ENCODE results near the gene SNRPA1.

SNRPA1 gene

DNA sequence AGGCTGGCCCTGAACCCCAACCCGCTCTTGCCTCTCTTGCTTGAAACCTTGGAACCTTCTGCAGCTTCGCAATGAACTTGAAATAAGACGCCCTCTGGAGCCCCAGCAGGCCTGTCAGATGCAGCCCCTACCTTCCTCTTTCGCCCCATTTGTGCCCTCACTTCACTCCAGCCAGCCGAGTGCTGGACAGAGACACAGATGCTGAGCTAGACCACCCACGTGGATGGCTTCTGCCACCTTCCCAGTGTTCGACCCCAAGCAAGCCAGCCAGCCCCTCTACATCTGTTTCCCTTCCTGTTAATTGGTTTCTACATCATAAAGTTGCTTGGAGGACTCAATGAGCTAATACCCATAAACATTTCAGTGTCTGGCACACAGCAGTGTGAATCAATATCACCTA lies 23.8 kb upstream of the SNRPA1 start:
- no peak for DNase-seq (ENCODE audit: low read depth)

DNA sequence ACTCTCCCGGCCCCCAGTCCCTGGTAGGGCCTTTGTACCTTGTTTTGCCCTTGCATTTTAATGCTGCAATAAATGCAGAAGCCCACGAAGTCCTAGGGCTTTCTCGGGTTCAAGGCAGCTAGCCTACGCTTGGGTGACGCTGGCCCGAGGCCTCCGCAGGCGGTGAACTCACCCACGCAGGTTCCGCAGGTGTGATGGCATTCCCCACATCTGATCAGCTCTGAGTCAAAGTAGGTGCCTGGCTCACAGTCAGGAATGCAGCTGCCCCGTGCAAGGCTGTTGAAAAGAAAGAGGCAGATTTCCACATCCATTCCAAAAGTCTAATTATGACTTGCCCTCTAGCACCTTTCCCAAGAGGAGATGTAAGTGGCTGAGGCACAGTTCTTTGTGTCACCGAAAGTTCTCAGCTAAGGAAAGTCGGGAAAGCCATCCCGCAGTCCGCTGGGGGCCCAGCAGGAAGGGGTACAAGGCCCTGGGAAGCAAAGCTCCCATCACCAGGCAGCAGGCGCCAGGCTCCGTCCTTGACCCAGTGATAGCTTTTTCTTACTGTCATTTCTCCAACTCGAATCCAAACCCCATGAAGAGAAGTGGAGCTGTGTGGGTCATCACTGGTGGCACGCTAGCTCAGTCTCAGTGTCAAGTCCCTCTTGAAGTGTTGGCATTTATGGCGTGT lies 23.2 kb upstream of the SNRPA1 start:
- no peak for DNase-seq (ENCODE audit: low read depth)

DNA sequence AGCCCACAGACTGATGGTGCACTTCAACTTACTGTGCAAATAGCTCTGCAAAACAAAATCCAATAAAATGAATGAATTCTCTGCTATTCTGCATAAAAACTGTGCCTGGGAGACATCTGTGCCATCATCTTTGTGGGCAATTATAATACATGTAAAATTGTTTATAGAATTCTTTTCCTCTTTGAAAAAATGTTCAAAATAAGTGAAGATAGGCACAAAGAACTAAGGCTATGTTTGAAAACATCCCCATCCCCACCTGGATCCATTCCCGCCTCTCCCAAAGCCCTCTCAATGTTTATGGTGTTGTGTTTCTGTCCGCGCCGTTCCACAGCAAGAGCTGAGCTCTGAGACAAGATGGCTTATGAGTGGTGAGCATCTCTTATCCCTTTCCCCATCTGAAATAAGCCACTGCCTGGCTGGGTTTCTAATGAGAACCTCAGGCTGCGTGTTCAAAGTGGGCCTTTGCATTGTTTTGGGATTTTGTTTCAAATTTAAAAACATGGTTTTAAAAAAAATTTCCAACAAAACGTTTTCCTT lies 22.4 kb upstream of the SNRPA1 start:
- DNase-seq (ENCODE audit: low read depth): no peak

DNA sequence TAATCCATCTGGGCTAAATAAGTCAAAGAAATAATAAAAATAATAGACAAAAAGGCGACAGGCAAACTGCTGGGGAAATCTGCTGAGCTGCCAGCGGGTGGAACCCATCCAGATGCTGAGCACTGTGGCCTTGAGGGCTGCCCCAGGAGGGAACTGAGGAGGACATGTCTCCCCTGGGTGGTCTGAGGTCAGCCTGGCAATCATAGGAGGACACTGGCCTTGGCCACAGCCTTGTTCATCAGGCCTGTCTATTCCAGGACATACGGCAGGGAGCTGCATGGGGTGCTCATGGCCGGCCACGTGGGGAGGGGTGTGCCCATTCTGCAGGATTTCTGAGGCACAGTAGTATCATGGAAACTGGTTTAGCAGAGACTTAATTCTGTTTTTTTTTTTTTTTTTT lies 21.5 kb upstream of the SNRPA1 start:
- no peak for DNase-seq (ENCODE audit: low read depth)

DNA sequence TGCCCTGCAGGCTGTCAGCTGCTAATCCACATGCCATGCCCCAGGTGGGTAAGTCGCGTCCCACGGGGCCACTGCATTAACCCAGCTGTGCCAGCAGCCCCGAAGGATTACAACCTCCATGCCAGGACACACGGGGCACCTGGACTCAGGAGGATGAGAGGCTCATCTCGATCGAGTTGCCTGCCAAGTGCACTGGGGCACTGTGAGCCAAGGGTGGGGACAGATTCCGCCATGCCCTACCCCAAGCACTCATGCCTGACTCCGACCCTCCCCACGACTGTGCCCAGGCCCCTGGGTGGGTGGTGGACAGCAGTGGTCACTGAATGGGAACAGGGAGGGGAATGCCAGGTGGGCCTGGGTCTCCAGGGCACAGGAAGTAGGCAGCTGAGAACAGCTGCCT lies 20.7 kb upstream of the SNRPA1 start:
- DNase-seq (ENCODE audit: low read depth): no peak

DNA sequence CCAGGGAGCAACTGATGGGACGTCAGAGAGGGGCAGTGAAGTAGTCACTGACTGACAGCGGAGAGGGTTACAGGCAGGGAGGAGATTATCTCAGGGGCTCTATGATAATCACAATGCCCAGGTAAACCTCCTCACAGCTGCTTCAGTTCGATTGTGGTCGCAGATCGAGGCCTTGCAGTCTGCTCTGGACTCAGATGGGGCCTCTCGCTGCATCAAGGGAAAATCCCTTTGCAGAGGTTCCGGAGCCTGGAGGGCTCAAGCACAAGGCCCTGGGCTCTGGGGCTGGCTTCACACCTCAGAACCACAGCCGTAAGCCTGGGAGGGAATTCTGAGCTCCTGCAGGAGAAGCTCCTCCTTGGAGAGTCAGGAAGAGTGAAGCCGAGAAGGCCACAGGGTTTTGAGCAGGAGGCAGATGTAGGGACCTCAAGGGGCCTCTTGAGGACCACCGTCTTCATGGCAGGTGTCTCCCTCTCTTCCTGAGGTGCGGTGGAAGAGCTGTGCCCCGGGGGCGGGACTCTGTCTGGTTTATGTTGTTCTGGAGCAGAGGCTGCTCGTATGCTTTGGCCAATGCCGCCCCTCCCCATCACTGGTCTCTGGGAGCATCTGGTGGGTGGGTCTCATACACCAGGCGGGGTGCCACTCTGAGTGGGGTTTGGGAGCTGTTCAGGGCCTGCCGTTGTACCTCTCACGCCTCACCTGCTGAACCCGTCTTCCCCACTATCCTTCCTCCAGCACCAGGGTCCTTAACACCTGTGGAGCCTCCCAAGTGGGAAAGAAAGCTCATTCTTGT lies 19.5 kb upstream of the SNRPA1 start:
- no peak for DNase-seq (ENCODE audit: low read depth)

DNA sequence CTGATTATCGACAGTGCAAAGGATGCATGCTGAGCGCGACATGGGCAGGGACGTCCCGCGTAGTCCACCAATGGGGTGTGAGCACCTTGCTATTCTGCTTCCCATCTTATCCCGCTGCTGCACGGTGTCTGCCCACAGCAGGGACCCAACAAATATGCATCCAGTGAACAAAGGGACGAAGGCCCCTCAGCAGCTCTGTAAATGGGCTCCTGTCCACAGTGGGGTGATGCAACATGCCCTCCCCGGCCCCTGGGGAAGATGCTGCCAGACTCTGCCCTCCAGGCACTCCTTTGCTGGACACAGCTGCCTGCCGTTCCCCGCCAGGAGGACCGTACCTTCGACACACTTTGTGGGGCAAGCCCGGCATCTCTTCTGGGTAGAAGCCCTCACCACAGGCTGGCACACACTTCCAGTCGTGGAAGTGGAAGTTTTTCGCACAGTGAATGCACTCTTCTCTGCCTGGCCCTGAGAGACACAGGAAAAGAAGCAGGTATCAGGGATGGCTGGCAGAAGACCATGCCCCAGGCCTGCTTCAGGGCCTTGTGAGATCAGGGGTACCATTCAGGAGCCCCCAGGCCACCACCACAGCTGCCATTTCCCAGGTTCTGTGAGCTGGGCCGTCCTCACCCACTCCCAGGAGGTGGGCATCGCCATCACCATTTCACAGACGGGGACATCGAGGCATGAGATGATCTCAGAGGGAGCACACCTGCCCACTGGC lies 18.2 kb upstream of the SNRPA1 start:
- no peak for DNase-seq (ENCODE audit: low read depth)

DNA sequence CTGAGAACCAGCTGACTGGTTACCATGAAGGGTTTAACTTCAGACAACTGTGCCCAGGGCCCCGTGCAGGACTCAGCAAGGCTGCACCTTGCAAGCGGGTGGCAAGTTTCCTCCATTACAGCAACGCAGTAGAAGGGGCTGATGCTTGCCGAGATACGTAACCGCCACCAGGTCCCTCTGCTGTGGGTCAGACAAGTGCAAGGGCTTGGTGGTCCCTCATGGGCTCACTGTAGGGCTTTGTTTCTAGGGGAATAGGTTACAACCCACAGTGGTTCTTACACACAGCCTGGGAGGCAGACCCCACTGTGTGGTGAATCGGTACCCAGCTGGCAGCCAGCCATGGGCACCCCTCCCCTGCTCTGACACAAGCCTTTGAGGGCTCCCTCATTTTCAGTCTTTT lies 15.5 kb upstream of the SNRPA1 start:
- no peak for DNase-seq (ENCODE audit: low read depth)

DNA sequence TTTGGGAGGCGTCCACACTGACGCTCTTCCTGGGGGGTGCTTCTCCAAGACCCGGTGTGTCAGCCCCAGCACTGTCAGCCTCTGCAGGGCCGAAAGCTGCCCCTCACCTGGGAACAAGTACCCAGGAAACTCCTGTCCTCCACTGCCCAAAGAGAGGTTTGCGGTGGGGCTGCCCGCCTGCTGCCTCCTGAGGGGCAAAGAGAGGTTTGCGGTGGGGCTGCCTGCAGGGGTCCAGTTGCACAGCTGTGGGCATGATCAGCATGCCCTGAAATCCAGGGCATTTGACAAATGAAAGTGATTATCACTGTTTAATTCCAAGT lies 15.1 kb upstream of the SNRPA1 start:
- no peak for DNase-seq (ENCODE audit: low read depth)

DNA sequence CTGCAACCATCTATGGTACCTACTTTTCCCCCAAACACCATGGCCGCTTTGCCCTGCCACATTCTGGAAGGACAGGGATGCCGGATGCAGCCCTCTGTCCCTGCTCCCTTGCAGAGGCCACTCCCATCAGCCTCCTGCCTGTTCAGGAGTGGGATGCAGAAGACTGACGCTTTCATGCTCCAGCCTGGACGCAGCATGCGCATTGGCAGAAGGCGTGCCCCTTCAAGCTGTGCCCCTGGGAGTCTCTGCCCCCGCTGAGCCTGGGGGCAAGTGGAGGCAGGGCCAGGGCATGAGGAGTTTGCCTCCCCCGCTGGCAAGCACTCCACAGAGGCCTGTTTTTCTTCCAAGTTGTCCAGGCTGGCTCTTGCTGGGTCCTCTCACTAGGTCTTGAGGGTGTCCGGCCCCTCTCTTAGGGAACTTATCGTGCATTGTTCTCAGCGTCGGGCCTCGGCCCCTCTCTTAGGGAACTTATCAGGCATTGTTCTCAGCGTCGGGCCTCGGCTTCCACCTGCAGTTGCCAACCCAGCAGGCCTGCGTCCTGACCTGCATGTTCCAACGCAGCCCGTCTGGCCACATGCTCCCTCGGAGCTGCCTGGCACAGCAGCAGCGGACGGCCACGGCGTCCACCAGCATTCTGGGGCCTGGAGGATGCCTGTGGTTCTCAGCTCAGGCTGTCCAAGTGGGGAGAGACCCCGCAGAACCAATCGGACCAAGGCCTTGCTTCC lies 14.6 kb upstream of the SNRPA1 start:
- DNase-seq (ENCODE audit: low read depth): no peak

DNA sequence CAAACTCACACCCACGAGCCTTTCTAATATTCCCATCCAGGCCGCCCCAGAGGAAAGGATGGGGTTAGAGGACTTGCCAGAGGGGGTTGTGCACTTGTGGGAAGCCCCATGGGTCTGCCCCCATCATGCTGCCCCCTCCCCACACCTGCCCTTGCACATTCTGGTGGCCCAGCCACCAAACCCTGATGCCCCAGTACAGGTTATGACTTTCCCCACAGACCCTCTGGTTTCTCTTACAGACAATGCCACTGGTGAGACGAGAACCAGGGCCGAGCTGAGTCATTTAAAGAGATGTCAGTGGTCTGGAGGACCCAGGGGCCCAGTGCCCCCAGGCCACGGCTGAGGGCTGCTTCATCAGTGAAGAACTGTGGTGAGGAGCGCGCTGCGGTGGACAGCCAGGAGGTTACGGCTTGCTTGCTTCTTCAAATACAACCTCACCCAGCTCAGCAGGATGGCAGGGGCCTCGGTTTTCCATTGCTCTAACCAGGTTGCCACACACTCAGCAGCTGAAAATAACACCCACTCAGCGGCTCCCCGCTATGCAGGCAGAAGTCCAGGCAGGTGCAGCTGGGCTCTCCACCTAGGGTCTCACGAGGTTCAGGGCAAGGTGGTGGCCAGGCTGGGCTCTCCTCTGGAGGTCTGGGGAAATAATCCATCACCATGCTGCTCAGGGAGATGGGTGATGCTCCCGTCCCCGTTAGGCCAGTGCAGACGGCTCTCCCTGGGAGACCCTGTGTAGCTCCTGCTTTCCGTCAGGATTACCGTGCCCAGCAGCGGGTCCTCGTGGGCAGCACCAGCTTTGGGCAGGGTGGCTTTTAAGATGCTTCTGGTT lies 13.8 kb upstream of the SNRPA1 start:
- no peak for DNase-seq (ENCODE audit: low read depth)

DNA sequence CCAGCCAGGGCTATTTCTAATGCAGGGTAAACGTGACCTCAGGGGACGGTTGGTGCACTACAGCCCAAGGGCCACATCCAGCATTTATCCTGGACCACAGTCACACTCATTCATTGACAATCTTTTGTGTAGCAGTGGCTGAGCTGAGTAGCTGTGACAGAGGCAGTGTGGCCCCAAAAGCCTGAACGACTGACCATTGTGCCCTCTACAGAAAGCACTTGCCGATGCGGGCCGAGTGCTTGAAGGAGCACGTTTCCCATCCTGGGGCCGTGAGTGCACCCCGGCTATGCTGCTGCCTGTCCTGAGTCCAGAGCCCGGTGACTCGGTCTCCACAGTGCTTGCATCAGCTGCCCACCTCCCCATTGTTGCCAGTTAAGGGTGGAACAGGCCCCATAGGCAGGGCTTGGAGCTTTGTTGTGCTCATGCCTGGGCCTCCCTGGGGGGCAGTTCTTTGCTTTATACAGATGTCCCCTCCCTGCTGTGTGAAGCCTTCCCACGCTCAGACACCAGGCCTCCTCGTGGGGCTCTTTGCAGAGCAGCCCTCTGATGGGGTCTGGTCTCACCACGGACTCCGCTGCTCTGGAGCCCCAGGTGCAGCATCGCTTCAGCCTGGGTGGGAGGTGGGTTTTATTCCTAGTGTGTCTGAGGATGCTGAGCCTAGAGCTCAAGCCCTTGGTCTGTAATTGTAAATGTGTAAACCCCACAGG lies 13.0 kb upstream of the SNRPA1 start:
- DNase-seq (ENCODE audit: low read depth): no peak

DNA sequence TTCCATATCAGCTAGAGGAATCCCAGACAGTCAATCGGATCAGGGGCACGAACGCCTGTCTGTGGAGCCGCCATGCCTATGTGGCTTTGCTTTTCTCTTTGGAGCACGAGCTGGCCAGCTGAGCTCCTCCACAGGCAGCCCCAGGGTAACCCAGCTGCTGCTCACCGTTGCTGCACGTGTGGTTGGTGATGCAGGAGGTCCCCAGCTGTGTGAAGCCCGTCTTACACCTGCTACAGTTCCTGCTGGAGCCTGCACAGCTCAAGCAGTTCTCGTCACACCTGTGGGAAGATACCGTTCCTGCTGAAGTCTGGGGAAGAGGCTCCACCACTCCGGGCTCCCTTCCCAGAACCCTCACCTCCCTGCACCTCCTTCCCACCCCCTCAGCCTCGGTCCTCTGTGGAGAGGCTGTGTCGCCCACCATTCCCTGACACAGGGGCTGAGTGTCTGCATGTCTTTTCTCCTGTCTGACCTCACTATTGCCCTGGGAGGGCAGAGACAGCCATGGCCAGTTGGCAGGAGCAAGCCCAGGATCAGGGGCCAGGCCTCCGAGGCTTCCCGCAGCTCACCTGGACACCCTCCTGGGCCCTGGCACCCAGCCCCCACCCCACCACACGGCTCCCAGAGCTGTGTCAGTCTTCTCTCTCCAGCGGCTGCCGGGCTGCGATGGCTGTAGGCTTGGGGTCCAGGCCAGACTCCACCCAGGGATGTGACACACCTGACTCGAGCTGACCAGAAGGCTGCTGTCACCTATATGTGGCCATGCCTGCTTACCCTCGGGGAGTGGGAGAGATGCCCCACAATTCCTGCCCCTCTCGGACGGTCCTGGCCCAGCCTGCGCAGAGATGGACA lies 12.2 kb upstream of the SNRPA1 start:
- no peak for DNase-seq (ENCODE audit: low read depth)

DNA sequence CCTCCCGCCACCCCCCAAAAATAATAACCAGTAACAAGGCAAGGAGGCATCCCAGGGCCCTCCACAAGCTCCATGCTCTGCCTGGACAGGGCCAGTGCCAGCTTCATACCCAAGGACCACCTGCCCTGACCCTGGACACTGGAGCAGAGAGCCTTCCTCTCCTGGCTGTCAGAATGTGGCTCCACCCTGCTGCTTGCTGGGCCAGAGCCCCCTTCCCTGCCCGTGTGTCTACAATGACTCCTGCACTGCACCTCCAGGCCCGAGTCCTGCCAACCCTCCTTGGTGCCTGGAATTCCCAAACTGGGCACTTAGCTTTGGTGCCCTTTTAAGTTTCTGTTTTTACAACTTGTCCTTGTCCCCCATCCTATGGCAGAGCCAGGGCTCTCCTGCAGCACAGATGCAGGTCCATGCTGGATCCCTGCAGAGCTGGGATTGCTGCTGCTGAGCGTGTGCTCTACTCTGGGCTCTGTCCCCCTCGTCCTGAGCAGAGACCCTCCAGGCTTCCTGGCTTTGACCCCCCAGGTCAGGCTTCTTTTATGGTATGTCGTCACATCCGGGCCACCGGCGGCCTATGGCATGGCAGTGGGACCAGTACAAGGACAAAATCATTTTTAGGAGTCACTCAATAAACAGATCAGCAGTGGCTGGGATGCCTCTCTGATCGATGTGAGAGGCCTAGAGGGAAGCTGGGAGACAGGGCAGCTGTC lies 11.4 kb upstream of the SNRPA1 start:
- no peak for DNase-seq (ENCODE audit: low read depth)

DNA sequence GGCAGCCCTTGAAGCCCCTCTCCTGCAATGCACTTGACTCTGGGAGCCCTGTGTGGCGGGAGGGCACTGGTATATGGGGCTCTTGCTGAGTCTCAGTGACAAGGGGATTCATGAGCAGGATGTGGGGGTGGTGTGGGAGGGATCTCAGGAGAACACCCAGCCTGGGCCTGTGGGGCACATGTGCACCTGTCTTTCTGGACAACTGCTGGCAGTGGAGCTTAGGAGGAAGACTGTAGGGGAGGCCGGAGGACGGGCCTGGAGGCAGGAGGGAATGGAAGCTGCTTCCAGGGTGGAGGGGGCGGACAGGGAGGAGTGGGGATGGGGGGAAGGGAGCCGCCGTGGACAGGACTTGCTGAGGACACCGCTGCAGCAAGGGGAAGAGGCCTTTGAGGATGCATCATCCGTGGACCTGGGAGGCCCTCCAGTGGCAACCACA lies 10.8 kb upstream of the SNRPA1 start:
- DNase-seq (ENCODE audit: low read depth): no peak

DNA sequence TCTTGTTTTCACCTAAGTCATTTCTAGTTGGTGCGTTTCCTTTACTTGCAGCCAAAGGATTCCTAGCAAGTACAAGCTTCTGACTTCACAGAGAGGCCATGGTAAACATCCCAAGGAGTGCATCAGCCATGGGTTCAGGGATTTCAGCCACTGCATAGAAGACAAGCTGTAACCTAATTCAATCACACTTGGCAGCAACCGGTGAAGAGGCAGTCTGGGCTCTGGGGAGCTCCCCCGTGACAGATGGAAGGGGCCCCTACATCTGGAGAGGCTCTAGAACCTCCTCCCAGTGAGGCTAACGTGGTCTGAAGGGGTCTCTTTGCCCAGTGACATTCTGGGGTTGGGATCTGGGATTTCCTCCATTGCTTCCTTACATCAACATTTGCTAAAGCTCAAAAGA lies 8.4 kb upstream of the SNRPA1 start:
- no peak for DNase-seq (ENCODE audit: low read depth)

DNA sequence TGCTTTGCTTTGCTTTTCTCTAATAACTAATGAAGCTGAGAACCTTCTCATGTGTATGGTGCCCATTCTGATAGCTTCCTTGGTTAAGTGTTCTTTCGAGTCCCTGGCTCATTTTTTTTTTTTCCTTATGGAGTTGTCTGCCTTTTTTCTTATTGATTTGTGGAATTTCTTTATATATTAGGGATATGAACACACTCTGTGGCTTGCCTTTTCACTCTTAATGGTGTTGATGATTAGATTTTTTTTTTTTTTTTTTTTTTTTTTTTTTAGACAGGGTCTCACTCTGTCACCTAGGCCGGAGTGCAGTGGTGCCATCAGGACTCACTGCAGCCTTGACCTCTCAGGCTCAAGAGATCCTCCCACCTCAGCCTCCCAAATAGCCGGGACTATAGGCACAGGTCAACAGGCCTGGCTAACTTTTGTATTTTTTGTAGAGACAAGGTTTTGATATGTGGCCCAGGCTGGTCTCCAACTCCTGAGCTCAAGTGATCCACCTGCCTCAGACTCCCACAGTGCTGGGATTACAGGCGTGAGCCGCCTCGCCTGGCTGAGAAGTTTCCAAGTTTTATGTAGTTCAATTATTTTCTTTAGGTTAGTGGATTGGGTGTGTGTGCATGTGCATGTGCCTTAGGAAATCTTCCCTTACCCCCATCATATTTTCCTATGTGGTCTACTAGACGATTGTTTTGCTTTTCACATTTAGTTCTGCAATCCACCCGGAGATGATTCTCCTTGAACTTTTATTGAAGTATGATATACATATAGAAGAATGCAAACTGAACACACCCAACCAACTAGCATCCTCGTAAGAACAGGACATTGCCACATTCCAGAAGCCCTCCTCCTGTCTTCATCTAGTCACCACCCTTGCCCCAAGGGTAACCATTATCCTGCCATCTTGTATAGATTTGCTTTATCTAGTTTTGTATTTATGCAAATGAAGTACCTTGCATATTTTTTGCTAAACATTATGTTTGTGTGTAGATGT lies 1.7 kb upstream of the SNRPA1 start:
- no peak for DNase-seq (ENCODE audit: low read depth)

DNA sequence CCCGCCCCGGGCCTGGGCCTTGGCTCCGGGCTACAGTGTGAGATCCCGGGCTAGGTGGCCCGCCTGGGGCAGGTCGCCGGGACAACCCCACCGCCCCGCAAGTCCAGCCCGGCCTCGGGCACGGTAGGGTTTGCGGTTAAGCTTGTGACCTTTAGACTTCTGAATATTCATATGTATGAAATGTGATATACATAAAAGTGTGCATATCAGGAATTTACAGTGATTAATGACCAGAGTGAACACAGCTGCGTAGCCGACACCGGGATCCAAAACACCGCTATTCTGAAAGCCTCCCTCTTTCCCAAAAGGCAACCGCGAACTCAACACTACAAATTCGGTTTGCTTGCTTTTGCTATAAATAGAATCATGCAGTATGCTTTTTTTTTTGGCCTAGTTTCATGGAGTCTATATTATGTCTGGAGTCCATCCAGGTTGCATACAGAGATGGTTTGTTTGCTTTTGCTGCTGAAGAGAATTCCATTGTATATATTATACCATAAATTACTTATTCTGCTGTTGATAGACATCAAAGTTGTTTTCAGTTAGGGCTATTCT lies 636 bp upstream of the SNRPA1 start:
- no peak for DNase-seq (ENCODE audit: low read depth)
